LNCaP clone FGC (cell line): ENCODE measurements around the gene MAGEB17.
"Not testable (repeated sequence)": the region's sequence is repeated elsewhere in the genome, so short reads cannot be mapped to it uniquely, and the experiment has no call there.

Source experiments
- DNase-seq: peaks from one replicate; pipeline ENCODE4 v3.0.0-alpha.2; 2011; ENCODE audit warnings: low read depth
- H3K4me3 ChIP-seq: 2 replicates; pipeline ENCODE4 v1.5.1; 2011; ENCODE audit warnings: mild to moderate bottlenecking, low read depth, low read length, control low read depth
- CTCF ChIP-seq: IDR thresholded peaks from 2 replicates; pipeline ENCODE4 v1.5.1; 2012; ENCODE audit warnings: mild to moderate bottlenecking; ENCODE audit not compliant: control insufficient read depth, insufficient read depth; ENCODE audit errors: extremely low read depth

MAGEB17 gene

GRCh38 chrX:16155581-16156096, 11.6 kb upstream of the MAGEB17 start:
- no peak overlapping the region for H3K4me3 ChIP-seq
- no peak for TF ChIP-seq CTCF
- no peak for DNase-seq

- DNase-seq = no peak
- TF ChIP-seq CTCF = no peak
- no peak overlapping the region for H3K4me3 ChIP-seq
Observed at GRCh38 chrX:16156692-16157331, 10.5 kb upstream of the MAGEB17 start.

GRCh38 chrX:16160729-16161128, 6.6 kb upstream of the MAGEB17 start:
- no peak overlapping the region for H3K4me3 ChIP-seq
- DNase-seq = no peak
- no peak for TF ChIP-seq CTCF

GRCh38 chrX:16161173-16161572, 6.1 kb upstream of the MAGEB17 start:
- H3K4me3 ChIP-seq, DNase-seq: not testable (repeated sequence)

- TF ChIP-seq CTCF = no peak
- no peak for DNase-seq
- no peak overlapping the region for H3K4me3 ChIP-seq
Observed at GRCh38 chrX:16162391-16162790, 4.9 kb upstream of the MAGEB17 start.

GRCh38 chrX:16164748-16165147, 2.5 kb upstream of the MAGEB17 start:
- no peak for DNase-seq
- TF ChIP-seq CTCF = no peak
- no peak overlapping the region for H3K4me3 ChIP-seq

- TF ChIP-seq CTCF = no peak
- H3K4me3 ChIP-seq = no peak overlapping the region
- no peak for DNase-seq
Observed at GRCh38 chrX:16171039-16171438, 3.8 kb downstream of the MAGEB17 start.

GRCh38 chrX:16171944-16172343, 4.7 kb downstream of the MAGEB17 start:
- TF ChIP-seq CTCF = no peak
- no peak for DNase-seq
- H3K4me3 ChIP-seq = no peak overlapping the region
